HG02840 (cell line): ENCODE results near the gene SAMM50.

Experiments
- ATAC-seq: cut with Tn5 transposase; IDR thresholded peaks from one replicate; pipeline ENCODE4 v1.9.1; 2021; ENCODE audit warnings: mild to moderate bottlenecking, moderate library complexity, moderate number of reproducible peaks; ENCODE audit not compliant: unreplicated experiment, low FRiP score

Gene SAMM50

GRCh38 chr22:43945632-43946383 is 9.4 kb upstream of the SAMM50 start:
- no peak for ATAC-seq

DNA sequence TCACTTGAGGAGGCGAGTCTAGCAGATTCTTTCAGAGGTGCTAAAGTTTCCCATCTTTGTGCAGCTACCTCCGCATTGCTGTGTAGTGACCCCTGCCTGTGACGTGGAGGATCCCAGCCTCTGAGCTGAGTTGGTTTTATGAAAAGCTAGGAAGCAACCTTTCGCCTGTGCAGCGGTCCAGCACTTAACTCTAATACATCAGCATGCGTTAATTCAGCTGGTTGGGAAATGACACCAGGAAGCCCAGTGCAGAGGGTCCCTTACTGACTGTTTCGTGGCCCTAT is 8.9 kb upstream of the SAMM50 start:
- no peak for ATAC-seq

DNA sequence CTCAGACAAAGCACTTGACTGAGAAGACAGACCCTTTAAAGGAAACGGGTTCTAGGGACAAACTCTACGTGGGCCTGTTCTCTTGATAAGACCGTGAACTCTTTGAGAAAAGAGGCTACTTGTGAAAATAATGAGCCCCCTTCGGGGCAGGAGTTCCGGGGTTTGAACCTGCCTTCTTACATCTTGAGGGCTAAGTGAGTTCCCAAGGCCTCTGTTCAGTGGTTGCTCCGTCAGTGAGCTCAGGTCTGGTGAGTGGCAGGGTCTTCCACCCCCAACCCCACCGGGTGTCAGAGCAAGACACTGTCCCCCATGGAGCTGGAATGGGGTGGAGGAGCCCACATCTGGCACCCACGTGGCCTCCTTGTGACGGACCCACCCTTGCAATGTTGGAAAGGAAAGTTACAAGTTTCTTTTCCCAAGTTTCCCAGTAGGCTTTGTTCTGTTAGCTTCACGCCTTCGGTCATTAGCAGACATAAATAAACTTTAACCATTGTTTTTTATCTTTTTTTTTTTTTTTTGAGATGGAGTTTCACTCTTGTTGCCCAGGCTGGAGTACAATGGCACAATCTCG is 6.3 kb upstream of the SAMM50 start:
- ATAC-seq = no peak

DNA sequence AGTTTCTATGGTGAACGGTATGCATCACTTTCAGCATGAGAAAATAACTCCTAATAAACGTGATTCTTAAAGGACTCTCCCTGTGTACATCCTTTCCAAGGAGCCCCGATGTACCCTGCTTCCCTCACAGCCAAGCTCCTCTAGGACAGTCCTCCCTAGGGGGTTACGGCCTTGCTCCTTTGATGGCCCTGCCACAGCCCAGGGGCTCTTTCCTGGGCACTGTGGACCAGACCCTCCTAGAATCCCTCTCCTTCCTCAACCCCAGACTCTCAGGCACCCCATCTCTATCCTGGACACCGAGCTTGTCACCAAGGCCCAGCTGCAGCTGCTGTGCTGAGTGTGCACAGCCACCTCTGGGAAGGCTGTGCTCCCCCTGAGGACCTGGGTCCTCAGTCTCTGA is 3.9 kb upstream of the SAMM50 start:
- ATAC-seq = no peak

DNA sequence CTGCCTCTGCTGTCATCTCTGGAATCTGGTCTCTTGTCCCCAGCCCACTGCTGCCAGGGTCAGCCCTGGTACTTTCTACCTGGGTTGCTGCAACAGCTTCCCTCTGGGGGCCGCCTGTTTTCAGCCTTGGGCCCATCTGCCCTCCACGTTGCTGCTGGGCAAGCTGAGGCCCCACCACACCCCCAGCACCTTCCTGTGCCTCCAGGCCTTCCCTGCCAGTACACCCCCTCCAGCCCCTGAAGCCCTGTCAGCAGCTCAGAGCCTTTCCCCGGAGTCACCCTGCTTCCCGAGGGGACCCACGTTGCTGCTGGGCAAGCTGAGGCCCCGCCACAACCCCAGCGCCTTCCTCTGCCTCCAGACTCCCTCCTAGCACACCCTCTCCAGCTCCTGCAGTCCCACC is 3.3 kb upstream of the SAMM50 start:
- no peak for ATAC-seq

DNA sequence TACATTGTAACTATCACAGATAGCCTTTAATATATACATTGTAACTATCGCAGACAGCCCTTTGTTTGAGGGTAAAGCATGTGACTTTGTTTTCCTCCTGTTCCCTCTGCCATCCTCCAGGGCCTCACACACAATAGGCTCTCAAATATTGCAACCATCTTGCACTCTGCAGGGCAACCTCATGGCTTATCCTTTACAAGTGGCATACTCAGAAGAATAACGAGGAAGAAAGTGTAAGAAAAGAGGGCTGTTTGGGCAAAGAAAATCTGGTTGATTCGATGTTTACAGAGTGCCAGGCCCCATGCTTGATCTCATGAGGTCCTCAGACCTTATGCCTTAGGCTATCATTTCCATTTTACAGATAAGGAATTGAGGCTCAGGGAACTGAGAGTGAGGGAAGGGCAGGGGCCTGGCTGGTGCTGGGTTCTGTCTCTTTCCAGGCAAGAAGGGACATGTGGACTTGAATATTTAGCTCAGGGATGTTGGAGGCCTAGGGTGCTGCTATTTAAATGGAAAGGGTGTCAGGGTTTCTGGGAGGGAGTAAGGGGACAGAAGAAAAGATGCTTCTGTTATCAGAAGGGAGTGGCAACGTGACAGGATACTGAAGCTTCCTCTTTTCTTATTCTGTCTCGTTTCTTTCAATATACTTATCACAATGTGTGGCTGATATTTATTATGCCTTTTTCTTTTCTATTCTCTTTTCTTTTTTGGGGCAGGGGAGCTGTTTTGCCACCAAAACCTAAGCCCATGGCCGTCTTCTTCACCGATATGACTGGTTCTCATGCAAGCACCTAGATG is 1.1 kb upstream of the SAMM50 start:
- ATAC-seq = no peak

DNA sequence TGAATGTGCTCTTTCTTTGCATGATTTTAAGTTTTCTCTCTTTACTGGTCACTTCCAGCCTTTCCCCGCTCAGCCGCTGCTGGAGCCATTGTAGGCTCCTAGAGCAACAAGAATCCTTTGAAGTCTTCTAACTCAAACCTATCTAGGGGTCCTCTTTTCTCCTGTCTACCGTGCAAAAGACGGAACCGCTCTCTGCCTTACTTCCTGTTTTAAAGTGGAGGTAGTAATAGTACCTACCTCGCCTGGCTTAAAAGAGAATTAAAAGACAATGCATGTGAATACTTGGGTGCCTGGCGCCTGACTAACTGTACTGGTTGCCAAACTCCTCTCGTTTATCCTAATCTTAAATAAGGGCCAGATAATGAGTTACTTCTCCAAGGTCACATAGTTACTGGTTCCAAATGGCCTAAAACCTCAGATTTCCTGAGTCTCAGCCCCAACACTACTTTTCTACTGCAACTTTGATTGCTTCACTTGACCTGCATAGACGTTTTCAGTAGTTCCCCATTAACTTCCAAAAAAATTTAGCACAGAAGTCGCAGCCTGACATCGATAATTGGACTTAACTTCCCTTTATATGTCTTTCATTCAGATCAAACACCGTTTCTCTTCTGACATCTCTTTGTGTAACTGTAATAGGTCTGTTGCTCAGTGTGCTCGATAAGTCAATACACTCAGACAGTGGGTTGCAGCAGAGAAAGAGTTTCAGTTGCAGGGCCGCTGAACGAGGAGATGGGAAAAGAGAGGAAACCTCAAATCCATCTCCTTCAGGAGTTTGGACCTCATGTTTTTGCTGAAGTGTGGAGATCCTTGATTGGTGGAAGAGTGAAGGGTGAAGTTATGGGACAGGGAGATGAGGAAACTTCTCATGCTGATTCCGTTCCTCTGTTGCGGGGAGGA is 891 bp downstream of the SAMM50 start:
- ATAC-seq = no peak

GRCh38 chr22:43956805-43957463 is 1.7 kb downstream of the SAMM50 start:
- no peak for ATAC-seq

DNA sequence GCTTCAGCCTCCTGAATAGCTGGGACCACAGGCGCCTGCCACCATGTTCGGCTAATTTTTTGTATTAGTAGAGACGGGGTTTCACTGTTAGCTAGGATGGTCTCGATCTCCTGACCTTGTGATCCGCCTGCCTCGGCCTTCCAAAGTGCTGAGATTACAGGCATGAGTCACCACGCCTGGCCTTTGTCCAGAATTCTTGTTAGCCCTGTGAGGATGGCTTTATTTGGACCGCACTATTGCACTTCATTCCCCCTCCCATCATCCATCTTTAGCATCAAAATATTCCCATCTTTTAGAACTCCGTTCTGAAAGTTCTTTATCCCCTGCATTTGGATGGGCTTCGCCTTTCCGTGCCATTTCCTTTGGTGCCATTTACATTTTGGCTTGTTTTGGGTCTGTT is 2.6 kb downstream of the SAMM50 start:
- ATAC-seq = no peak

- no peak for ATAC-seq
Observed at GRCh38 chr22:43964314-43964857, 9.1 kb downstream of the SAMM50 start.

DNA sequence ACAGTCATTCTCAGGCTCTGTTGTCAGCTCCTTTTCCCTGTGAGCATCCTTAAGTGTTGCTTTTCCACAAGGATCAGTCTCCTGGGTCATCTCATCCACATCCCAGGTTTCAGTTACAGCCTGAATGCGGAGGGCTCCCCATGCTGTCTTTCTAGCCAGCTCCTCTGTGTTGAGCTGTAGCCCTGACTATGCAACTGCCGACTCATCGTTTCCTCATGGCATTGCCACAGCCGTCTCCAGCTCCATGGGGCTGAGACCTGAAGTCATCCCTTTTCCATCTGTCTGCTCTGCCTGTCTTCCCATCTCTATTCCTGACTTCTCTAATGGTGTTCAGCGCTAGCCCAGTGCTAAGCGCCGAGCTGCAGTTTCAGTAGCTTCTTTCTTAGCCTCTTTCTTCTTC is 11.8 kb downstream of the SAMM50 start:
- no peak for ATAC-seq

- no peak for ATAC-seq
Observed at GRCh38 chr22:43968614-43969013, 13.4 kb downstream of the SAMM50 start.

GRCh38 chr22:43969021-43969878 is 14.0 kb downstream of the SAMM50 start:
- no peak for ATAC-seq

DNA sequence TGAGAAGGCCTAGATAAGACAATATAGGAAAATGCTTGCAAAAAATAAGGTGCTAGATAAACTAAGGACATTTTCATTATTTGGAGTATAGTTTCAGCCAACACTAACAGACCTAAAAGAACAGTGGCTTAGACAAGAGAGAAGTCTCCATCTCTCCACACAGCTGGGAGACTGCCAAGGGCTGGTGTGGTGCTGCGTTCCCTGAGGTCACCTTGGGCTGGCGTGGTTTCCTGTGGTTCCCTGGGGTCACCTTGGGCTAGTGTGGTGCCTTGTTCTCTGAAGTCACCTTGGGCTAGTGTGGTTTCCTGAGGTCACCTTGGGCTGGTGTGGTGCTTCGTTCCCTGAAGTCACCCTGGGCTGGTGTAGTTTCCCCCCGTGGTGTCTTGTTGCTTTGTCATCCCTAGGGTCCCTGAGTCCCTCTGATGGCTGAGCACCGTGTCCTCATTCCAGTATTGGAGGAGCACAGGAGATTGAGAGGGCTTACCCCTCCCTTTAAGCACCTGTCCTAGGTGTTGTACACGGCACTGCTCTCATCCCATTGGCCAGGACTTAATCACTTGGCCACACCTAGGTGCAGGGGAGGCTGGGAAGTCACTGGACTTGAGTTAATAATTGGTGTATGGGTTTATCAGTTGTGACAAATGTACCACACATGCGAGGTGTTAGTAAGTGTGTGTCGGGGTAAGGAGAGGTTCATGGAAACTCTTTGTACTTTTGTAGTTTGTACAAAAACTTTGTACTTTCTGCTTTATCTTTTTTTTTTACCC is 14.9 kb downstream of the SAMM50 start:
- no peak for ATAC-seq

DNA sequence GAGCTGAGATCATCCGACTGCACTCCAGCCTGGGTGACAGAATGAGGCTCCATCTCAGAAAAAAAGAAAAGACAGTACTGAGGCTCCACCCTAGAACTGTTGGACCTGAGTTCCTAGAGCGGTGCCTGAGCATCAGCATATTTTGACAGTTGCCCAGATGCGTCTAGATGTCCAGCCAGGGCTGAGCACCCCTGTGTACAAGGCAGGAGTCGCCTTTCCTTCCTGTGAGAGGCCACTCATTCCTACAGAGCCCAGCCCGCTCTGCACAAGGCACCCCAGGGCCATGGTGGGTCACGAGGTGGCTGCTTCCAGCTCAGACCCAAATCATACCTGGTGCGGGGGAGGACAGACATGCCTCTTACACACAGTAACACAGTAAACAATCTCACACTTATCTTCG is 15.9 kb downstream of the SAMM50 start:
- ATAC-seq = no peak

DNA sequence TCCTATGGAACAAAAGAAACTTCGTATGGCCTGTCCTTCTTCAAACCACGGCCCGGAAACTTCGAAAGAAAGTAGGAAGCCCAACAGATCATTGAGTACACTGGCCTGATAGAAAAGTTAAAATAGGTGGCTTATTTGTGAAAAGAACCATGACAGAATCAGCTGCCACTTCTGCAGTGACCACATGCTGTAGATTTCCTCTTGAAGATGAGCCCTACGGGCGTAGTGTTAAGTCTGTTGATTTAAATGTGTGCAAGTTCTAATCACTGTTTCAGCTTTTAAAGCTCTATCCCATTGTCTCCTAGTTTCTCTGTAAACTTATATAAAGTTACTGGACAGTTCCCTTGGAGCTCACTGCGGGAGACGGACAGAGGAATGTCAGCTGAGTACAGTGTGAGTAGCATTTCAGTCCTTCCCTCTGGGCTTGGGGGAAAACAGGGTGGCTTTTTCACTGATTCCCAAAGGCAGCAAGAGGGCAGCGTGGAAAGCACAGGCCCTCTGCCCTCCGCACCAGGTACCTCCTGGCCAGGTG is 17.8 kb downstream of the SAMM50 start:
- no peak for ATAC-seq

- ATAC-seq = no peak
Observed at GRCh38 chr22:43974028-43974545, 18.8 kb downstream of the SAMM50 start.

- ATAC-seq = no peak
Observed at GRCh38 chr22:43975041-43975440, 19.8 kb downstream of the SAMM50 start.
